HG03575 (cell line): ENCODE data around the gene RER1.

Experiments used
- ATAC-seq: cut with Tn5 transposase; IDR thresholded peaks from one replicate; pipeline ENCODE4 v1.9.1; 2021; ENCODE audit not compliant: unreplicated experiment, insufficient number of reproducible peaks, low FRiP score; ENCODE audit errors: extremely low read depth

The RER1 gene

DNA sequence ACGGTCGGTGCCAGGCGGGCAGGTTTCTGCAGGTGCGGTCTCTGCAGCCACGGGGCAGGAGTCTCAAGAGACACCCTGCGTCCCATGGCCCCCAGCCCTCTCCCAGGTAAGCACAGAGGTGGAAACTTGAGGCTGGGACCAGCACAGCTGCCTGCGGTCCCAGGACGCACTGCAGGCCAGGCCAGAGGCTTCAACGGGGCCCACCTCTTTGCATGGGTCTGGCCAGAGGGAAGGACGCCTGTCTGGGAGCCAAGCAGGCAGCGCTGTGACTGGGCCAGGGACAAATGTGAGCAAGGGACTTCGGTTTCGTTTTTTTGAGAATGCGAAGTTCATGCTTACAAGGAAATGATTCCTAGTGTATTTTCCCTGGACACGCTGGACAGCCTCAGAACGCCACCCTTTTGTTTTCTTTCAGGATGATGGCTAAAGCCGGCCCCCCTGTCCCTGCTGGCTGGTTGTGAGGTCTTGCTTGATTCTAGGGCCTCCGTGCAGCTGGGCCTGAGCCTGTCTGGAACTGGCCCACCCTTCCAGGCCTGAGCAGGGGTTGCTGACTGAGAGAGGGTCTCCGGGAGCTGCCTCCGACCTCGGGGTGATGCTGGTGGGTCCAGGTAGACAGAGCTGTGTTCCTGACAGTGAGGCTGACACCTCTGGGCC, 38.6 kb upstream of the RER1 start:
- no peak for ATAC-seq

DNA sequence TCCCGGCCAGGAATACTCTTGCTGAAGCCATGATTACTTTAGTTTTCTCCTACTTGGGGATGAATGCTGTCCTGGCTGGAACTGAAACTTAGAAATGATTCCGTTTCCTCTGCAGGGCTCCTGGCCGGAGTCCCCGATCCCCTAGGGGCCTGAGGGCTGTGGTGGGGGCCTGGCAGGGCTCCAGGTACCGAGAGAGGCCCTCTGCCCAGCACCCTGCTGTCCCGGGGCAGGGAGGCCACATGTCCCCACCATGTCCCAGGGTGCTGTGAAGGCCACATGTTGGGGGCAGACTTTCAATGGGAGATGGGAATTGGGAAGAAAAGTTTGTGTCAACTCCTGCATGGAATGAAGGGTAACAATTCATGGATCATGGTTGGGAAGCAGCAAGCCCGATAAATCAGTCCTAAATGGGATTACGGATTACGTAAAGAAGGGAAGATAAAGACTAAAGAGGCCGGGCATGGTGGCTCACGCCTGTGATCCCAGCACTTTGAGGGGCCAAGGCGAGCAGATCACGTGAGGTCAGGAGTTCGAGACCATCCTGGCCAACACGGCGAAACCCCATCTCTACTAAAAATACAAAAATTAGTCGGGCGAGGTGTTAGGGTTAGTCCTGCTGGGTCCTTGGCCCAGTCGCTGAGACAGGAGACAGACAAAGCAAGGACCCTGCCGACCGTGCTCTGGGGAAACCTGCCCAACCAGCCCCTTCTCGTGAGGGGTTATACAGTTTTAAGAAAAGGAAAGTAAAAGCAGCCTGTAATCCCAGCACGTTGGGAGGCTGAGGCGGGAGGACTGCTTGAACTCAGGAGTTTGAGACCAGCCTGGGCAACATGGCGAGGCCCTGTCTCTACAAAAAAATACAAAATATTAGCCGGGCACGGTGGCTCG, 37.8 kb upstream of the RER1 start:
- no peak for ATAC-seq

DNA sequence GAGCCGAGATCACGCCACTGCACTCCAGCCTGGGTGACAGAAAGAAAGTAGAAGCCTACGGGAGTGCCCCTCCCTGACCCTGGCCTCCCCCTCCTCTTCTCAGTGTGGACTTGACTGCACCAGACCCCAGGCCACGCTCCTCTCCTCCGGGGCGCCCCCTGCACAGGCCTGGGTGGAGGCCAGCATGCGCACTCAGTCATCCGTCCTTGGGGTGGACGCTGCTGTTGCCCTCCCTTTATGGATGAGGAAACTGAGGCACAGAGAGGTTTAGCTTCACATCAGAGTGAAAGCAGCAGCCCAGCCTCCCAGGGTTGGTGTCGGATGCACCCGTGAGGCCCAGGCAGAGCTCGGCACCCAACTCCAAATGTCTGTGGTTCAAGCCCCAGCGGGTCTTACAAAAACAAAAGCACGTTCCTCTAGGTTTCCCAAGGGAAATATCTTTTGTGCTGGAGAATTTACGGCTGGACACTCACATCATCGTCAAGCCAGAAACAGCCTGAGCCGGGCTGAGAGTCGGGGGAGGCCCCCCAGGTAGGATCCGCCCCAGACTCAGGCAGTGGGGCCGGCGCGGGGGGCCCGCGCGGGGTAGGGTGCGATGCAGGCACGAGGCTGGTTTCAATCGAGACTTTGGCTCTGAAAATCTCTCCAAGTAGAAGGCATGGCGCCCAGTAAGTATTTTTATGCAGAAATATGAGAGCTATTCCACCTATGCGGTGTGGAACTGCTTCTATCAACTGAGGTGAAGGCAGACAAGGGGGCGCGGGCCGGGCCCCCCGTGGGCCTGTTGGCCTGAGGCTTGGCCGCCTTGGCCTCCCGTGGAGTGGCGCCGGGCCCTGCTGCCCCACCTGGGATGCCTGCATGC, 36.9 kb upstream of the RER1 start:
- ATAC-seq, result no peak

DNA sequence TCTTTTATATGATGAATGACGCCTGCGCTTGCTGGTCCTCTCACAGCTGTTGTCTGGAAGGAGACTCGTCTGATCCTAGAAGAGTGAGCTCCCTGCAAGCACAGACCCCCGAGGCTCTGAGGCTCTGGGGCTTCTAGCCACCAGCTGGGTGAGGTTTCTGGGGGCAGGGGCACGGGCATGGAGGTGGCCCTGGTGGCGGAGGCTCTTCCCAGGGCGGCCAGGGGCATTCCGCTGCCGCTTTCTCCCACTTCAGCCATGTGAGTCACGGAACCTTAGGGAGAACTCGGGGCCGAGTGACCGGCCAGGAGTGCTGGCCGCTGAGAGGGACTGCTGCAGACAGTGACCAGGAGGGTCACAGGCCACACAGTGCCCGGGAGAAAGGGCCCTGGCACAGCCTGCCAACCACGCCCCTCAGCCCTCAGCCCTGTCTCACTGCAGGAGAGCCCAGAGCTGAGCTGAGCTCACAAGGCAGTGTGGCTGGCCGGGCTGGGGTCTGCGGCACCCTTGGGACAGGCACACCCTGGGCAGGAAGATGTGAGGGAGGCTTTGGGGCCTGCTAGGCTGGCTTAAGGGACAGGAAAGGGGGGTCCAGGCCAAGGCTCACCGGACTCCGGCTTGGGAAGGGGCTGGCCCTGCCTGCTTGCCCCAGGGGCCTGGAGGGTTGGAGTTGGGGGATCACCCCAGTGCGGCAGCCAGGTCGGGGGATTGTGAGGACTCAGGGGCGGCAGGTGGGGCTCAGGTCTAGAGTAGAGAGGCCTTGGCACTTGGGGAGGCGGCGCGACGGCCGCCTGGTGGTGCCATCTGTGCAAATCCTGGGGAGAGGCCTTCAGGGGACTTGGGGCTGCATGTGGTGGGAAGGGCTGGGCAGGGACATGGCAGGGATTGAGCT, 36.0 kb upstream of the RER1 start:
- no peak for ATAC-seq

DNA sequence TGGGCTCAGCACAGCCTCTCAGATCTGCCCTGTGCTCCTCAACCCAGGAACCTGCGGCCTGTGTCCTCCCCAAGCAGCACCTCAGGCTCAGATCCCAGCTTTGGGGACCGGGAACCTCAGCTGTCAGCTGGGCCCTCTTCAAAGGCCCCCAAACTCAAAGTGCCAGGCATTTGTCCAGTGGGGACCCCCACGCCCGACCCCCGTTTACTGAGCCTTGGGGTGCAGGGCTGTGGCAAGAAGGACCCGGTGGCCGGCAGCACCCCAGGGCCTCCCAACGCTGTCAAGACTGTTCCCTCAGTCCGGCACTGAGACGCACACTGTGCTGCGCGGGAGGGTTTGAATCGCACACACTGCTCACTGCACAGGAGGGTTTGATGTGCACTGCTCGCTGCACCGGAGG, 35.2 kb upstream of the RER1 start:
- ATAC-seq, result no peak

DNA sequence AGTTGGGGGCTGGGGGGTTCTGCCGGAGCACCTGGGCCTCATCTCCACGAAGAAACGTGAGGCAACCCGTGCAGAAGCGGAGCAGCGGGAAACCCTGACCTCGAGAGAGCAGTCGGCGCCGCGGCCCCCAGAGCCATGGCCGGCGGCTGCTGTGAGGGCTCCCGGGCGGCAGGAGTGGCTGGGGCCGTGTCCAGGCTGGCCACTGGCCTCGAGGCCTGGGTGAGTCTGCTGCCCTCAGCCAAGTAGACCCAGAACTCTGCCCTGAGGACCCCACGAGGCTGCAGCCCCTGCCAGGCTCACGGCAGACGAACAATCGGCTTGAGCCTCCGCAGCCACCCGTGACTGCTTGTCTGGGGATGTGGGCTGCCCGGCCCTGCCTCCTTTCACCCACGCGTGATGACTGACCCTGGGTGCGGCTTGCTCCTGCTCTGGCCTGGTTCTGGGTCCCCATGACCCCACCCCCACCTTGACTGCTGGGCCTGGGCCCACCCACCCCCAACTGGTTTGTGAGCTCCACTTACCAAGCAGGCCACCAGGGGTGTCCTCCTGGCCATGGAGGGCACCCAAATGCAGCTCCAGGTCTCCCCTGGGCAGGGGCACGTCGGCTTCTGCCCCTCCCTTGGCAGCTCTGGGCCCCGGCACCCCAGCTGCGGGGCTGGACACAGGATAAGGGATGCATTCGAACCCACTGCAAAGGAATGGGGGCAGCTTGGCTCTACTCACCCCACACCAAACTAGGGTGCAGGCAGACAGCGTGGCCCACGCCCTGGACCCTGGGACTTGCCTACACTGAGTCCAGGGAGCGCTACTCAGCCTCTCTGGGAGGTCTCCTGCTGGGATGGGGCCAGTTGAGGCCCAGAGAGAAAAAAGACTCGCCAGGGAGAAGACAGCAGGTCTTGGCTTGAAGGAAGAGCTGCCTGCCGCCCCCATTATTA, 34.5 kb upstream of the RER1 start:
- ATAC-seq, result no peak

DNA sequence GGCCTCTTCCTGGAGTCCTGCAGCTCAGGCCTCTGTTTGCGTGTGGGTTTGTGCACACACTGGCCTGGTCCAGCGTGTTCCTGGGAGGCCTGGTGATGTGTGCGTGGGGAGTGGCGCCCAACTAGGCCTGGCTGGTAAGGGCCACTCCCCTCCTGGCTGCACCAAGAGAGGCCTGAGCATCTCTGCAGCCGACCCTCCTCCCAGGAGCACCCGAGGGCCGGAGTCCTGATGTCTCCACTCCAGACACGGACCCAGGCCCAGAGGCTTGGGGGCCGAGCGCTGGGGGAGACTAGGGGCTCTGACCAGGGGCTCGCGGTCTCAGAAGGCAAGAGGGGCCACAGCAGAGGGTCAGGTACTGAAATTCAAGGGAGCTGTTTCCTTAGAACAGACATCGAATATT, 33.6 kb upstream of the RER1 start:
- no peak for ATAC-seq

DNA sequence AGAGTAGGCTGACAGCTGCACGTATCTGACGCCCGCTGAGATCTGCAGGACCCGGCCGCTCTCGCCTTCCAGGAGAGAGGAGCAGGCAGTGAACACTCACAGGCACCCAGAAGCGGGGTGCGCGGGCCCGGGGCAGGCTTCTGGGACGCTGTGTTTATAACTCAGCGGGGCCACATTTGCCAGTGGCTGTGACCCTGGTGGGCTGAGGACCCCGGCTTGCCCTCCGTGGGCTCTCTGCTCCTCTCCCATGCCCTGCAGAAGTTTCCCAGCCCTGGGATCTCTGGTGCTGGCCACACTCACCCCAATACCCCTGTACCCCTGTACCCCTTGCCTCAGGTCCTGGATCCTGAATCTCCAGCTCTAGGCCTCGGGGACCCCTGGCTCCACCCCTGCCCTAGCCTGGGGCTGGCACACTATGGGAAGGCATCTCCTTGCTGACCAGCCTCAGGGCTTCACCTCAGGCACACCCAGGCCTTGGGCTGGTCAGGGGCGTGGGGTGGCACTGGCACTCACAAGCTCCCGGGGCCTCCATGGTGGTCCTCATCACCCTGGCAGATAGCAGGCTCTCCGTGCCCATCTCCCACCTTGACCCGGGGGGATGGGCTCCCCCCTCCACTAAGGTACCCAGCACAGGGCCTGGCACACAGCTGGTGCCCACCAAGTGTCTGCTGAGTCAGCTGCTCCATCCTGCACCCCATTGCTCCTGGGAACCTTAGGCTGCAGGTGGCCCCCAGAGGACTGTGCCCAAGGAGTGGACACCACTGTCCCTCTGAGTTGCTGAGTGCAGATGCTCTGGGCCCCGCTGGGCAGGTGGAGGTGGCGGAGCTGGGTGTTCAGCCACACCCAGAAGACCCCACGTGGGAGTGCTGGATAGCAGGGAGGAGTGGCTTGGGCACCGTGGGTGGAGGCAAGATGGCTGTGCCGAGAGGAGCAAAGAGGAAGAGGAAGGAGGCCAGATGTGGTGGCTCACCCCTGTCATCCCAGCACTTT, 32.7 kb upstream of the RER1 start:
- ATAC-seq, result no peak

DNA sequence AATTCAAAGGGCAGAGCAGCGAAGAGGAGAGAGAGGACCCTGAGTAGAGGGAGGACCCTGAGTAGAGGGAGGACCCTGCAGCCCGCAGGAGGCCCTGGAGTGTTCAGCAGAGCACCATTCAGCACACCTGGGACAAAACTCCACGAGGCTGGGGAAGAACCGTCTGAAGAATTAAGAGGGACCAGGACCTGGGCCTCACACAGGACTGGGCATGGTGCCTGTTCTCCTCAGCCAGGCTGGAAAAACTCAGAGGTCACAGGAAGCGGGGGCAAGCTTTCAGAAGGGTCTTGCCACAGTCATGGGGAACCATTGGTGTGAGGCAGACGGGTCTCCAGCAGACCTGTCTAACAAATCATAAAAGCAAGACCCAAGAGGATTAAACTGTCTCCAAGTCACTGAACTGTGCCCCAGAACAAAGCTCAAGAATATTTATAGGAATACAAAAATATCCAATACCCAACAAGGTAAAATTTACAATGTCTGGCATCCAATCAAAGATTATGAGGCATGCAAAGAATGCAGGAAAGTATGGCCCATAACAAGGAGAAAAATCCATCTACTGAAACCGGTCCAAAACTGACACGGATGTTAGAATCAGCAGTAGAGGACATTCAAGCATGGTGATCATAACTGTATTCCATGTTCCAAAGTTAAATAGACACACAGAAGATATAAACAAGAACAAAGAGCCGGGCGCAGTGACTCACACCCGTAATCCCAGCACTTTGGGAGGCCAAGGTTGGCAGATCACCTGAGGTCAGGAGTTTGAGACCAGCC, 30.9 kb upstream of the RER1 start:
- no peak for ATAC-seq

DNA sequence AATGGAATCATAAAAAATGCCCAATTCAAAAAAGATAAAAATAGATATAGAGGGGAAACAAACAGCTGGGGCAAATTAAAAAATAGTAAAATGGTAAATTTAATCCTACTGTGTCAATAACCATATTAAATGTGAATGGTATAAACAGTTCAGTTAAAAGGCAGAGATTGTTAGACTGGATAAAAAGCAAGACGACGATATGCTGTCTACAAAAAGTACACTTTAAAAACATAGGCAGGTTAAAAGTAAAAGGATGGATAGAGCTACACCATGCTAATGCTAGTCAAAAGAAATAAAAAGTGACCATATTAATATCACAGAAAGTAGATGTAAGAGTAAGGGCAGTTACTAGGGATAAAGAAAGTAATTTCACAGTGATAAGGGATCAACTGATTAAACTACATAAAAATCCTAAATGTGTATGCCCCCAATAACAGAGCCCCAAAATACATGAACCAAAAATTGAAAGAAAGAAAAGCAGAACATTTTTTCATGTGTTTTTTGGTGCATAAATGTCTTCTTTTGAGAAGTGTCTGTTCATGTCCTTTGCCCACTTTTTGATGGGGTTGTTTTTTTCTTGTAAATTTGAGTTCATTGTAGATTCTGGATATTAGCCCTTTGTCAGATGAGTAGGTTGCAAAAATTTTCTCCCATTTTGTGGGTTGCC, 27.7 kb upstream of the RER1 start:
- no peak for ATAC-seq

DNA sequence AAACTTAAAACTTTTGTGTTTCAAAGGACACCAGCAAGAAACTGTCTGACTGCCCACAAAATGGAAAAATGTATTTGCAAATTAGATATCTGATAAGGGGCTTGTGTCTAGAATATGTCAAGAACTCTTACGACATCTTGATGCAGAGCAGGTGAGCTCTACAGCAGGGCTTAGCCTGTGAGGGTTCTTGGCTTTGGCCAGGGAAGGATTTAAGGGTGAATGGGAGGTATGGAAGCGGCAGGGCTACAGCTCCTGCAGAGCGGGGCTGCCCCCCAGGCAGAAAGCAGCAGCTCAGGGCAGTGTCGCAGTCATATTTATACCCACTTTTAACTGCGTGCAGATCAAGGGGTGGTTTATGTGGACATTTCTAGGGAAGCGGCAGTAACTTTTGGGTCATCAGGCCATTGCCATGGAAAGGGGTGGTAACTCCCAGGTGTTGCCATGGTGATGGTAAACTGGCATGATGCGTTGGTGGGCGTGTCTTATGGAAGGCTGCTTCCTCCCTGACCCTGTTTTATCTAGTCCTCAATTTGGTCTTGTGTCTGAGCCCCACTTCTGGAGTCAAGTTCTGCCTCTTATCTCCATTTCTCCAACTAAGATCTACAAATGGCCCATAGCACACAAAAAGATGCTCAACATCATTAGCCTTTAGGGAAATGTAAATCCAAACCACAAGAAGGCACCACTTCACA, 23.4 kb upstream of the RER1 start:
- no peak for ATAC-seq

DNA sequence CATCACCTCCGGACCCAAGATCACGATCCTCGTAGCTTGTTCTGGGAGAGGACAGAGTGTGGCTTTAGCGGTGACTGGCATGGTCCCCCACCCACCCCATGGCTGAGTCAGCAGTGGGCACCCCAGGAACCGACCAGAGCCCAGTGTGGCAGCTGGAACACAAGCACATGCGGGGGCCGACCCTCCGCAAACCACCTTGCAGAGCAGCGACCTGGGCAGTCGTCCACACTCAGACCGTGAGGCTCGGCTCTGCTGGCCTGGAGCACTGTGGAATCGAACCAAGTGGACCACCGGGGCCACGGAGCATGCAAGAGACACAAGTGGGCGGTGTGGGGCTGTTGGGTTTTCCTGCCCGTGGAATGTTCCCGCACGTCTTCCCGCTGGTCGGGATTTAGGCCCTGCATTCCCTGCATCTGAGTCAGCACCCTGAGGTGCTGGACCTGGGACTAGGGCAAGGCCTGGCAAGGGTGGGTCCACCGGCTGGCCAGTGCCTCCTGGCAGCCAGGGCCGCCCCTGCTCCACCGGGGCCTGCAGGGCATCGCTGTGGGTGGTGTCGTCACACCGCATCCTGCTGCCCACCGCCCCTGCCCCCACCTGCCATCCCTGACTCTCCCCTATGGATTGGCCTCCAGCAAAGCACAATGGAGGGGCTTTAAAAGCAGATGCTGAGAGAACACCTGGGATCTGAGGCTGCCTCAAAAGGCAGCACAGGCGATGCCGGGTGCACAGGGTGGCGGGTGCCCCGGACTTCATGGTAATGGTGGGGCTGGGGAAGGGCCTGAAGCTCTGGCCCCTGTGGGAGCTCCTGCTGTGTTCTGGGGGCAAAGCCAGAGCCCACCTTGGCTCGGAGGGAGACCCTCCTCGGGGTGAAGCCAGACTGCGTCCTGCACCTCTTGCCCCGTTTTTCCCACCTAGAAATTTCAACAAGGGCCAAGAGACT, 18.8 kb upstream of the RER1 start:
- no peak for ATAC-seq

DNA sequence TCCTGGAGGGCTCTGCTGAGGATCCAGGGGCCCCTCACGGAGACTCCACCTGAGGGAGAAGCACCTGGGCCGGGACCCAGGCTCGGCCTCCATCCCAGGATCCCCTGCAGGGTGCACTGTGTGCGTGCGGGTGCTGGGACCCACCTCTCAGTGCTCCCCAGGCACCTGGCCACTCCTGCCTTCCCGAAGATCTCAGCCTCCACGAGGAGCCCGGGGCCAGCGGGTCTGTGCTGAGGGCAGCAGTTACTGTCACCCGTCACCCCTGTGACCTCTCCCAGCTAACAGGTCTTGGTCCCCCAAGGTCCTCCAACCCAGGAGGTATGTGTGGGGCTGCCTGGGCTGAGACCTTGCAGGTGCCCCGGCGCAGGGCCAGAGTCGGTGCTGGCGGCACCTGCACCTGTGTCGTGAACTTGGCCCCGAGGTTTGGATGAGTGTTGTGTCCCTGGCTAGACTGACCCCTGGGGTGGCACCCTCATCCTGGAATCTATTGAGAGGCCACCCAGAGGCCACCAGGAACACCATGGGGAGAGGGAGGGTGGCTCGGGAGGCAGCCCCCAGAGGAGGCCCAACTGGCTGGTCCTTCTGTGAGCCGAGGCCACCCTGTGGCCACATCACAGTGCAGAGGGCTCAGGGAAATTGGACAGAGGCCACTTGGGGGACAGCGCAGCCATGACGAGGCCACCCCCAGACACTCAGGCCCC, 17.9 kb upstream of the RER1 start:
- ATAC-seq, result no peak
